ENCODE data around the gene PRKAG1. TPM values are rescaled to one million over a fixed set of nuclear protein-coding genes. Genes with fewer than 3 reads are reported as not detected.

The PRKAG1 gene
- total RNA-seq, 1 experiment from 2014 or later, result 50.7 TPM

- peaks cover 96% of the 10 kb centered on the region for H3K36me3 ChIP-seq (ENCODE audit: insufficient read depth, low read length, poor library complexity, severe bottlenecking)
- BruUV-seq (replicated peaks), result no TSS peak
- ChIA-PET POLR2A (ENCODE audit: low non-redundant PET) (interaction anchor here (0.6 kb wide), 1 partner anchor 11 kb away, joined by 7 read pairs; no protein-coding TSS in a partner anchor), CTCF (no interaction called here)
- H3K4me3 ChIP-seq (ENCODE audit: low read depth, low read length, poor library complexity, severe bottlenecking), result no peak overlapping the region
- TF ChIP-seq, protein P1, sequence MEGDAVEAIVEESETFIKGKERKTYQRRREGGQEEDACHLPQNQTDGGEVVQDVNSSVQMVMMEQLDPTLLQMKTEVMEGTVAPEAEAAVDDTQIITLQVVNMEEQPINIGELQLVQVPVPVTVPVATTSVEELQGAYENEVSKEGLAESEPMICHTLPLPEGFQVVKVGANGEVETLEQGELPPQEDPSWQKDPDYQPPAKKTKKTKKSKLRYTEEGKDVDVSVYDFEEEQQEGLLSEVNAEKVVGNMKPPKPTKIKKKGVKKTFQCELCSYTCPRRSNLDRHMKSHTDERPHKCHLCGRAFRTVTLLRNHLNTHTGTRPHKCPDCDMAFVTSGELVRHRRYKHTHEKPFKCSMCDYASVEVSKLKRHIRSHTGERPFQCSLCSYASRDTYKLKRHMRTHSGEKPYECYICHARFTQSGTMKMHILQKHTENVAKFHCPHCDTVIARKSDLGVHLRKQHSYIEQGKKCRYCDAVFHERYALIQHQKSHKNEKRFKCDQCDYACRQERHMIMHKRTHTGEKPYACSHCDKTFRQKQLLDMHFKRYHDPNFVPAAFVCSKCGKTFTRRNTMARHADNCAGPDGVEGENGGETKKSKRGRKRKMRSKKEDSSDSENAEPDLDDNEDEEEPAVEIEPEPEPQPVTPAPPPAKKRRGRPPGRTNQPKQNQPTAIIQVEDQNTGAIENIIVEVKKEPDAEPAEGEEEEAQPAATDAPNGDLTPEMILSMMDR (conservative IDR thresholded peaks at IDR 0.05; ENCODE audit: low read depth, low read length), result no peak
- no peak for TF ChIP-seq EZH2 (IDR thresholded peaks at IDR 0.05; ENCODE audit: borderline replicate concordance, low read depth, low read length, poor library complexity, severe bottlenecking)
- no peaks in the 10 kb centered on the region for H3K27me3 ChIP-seq (replicated peaks; ENCODE audit: insufficient read depth, low read depth, low read length, poor library complexity)
- H3K4me1 ChIP-seq (ENCODE audit: insufficient read depth, low read length, poor library complexity, severe bottlenecking), result no peaks in the 10 kb centered on the region
- intact Hi-C loops (cut with micrococcal nuclease; ENCODE audit: unreplicated experiment), result no loop called here
- H3K27ac ChIP-seq (ENCODE audit: low read depth, low read length, poor library complexity, severe bottlenecking), result no peak overlapping the region
- no peaks in the 10 kb centered on the region for H3K9me3 ChIP-seq (ENCODE audit: low read depth, low read length, poor library complexity, severe bottlenecking)
- no peak for DNase-seq (ENCODE audit: low spot score)
These were observed 17.5 kb upstream of the PRKAG1 start for GRCh38 chr12:49036029-49036428.

- H3K4me1 ChIP-seq (ENCODE audit: insufficient read depth, low read length, poor library complexity, severe bottlenecking), result no peaks in the 10 kb centered on the region
- no TSS peak for BruUV-seq (replicated peaks)
- DNase-seq (ENCODE audit: low spot score), result no peak
- H3K4me3 ChIP-seq (ENCODE audit: low read depth, low read length, poor library complexity, severe bottlenecking), result no peak overlapping the region
- no peaks in the 10 kb centered on the region for H3K9me3 ChIP-seq (ENCODE audit: low read depth, low read length, poor library complexity, severe bottlenecking)
- H3K27me3 ChIP-seq (replicated peaks; ENCODE audit: insufficient read depth, low read depth, low read length, poor library complexity), result no peaks in the 10 kb centered on the region
- ChIA-PET POLR2A (ENCODE audit: low non-redundant PET) (no interaction called here), CTCF (no interaction called here)
- no peak for TF ChIP-seq EZH2 (IDR thresholded peaks at IDR 0.05; ENCODE audit: borderline replicate concordance, low read depth, low read length, poor library complexity, severe bottlenecking)
- TF ChIP-seq, protein P1 (conservative IDR thresholded peaks at IDR 0.05; ENCODE audit: low read depth, low read length), result no peak
- no peak overlapping the region for H3K27ac ChIP-seq (ENCODE audit: low read depth, low read length, poor library complexity, severe bottlenecking)
- intact Hi-C loops (cut with micrococcal nuclease; ENCODE audit: unreplicated experiment), result no loop called here
- peaks cover 96% of the 10 kb centered on the region for H3K36me3 ChIP-seq (ENCODE audit: insufficient read depth, low read length, poor library complexity, severe bottlenecking)
These were observed 15.7 kb upstream of the PRKAG1 start for GRCh38 chr12:49034286-49034622.

- POLR2A ChIA-PET (ENCODE audit: low non-redundant PET), result no interaction called here
- Histone ChIP-seq H3K9me3 (ENCODE audit: low read depth, low read length, poor library complexity, severe bottlenecking) (no peaks in the 10 kb centered on the region), H3K4me1 (ENCODE audit: insufficient read depth, low read length, poor library complexity, severe bottlenecking) (no peaks in the 10 kb centered on the region), H3K27ac (ENCODE audit: low read depth, low read length, poor library complexity, severe bottlenecking) (no peak overlapping the region), H3K27me3 (replicated peaks; ENCODE audit: insufficient read depth, low read depth, low read length, poor library complexity) (no peaks in the 10 kb centered on the region), H3K4me3 (ENCODE audit: low read depth, low read length, poor library complexity, severe bottlenecking) (no peak overlapping the region), H3K36me3 (ENCODE audit: insufficient read depth, low read length, poor library complexity, severe bottlenecking) (peaks cover 96% of the 10 kb centered on the region)
- CTCF ChIA-PET, result no interaction called here
- no peak for TF ChIP-seq EZH2 (IDR thresholded peaks at IDR 0.05; ENCODE audit: borderline replicate concordance, low read depth, low read length, poor library complexity, severe bottlenecking)
- TF ChIP-seq, protein P1 (conservative IDR thresholded peaks at IDR 0.05; ENCODE audit: low read depth, low read length), result no peak
- DNase-seq (ENCODE audit: low spot score), result no peak
- BruUV-seq (replicated peaks), result no TSS peak
- intact Hi-C loops (cut with micrococcal nuclease; ENCODE audit: unreplicated experiment), result no loop called here
These were observed 15.2 kb upstream of the PRKAG1 start for GRCh38 chr12:49033611-49034285.

All from A673 (cell line).